GM12878 (cell line): ENCODE results near the gene CC2D1A. TPM values are rescaled to one million over a fixed set of nuclear protein-coding genes. Genes with fewer than 3 reads are reported as not detected.

Source experiments
- ATAC-seq: fragments of 200-7000 bp; cut with Tn5 transposase; 3 replicates; pipeline ENCODE4 v1.9.1; 2020; ENCODE audit warnings: mild to moderate bottlenecking, moderate library complexity
- BruUV-seq: library from RNA; stranded (reverse); fragments of 400-500 nt; replicated peaks from 2 replicates; lab custom pipeline; 2021; lab: Mats Ljungman, UMichigan
- CTCF ChIA-PET: fragments of 300-600 bp; sonication (Branson Sonifier 250); formaldehyde crosslinking; extraction: SDS; loops from one replicate; lab custom pipeline; 2021; ENCODE audit warnings: inconsistent platforms; lab: Yijun Ruan, JAX
- POLR2A ChIA-PET: fragments of 350-600 bp; formaldehyde crosslinking; extraction: SDS; loops from one replicate; lab custom pipeline; 2021; ENCODE audit warnings: inconsistent platforms; lab: Charles Lee
- RAD21 ChIA-PET: fragments of 300-600 bp; sonication (Branson Sonifier 250); formaldehyde crosslinking; loops from one replicate; lab custom pipeline; 2023; ENCODE audit warnings: antibody characterized with exemption; ENCODE audit not compliant: unreplicated experiment; lab: Charles Lee
- SMC1A ChIA-PET: fragments of 300-600 bp; sonication (Branson Sonifier 250); formaldehyde crosslinking; loops from one replicate; lab custom pipeline; 2023; ENCODE audit not compliant: unreplicated experiment, uncharacterized antibody; lab: Charles Lee
- DNase-seq: peaks from one replicate; pipeline ENCODE4 v3.0.0-alpha.2; 2011; ENCODE audit warnings: low read depth, low spot score
- FAIRE-seq: peaks from 3 replicates; lab custom pipeline; 2011; peaks lifted over from hg19 to GRCh38; lab: Jason Lieb, UNC
- H2AFZ ChIP-seq: 2 replicates; pipeline ENCODE4 v1.6.0; 2011; ENCODE audit warnings: low read depth, low read length, control low read depth; ENCODE audit not compliant: control insufficient read depth
- H3K27ac ChIP-seq: 2 replicates; pipeline ENCODE4 v1.5.1; 2011; ENCODE audit warnings: control low read depth; ENCODE audit not compliant: control insufficient read depth, insufficient read depth
- H3K27me3 ChIP-seq, 2 experiments: replicated peaks in 1 of 2; 2 replicates each; pipeline versions ENCODE4 v1.6.0 to v1.6.1; 2011; ENCODE audit warnings: low read length in 1 of 2; ENCODE audit not compliant: control insufficient read depth in 2 of 2, insufficient read depth in 2 of 2
- H3K36me3 ChIP-seq, 2 experiments: 2 replicates each; pipeline ENCODE4 v1.5.1; 2011; ENCODE audit warnings: low read length in 1 of 2; ENCODE audit not compliant: control insufficient read depth in 2 of 2, insufficient read depth in 2 of 2
- H3K4me1 ChIP-seq: 2 replicates; pipeline ENCODE4 v1.6.1; 2011; ENCODE audit warnings: mild to moderate bottlenecking, low read length, moderate library complexity, mixed read lengths; ENCODE audit not compliant: control insufficient read depth, insufficient read depth
- H3K4me2 ChIP-seq: 2 replicates; pipeline ENCODE4 v1.6.0; 2011; ENCODE audit warnings: control low read depth; ENCODE audit not compliant: control insufficient read depth, insufficient read depth
- H3K4me3 ChIP-seq: fragments of 200-600 bp; sonication (generic); 2 replicates; pipeline ENCODE4 v1.5.1; 2016
- H3K79me2 ChIP-seq: 2 replicates; pipeline ENCODE4 v1.6.0; 2011; ENCODE audit warnings: low read length; ENCODE audit not compliant: control insufficient read depth, insufficient read depth
- H3K9ac ChIP-seq: 2 replicates; pipeline ENCODE4 v1.8.0; 2011; ENCODE audit warnings: low read length, control low read depth, mixed read lengths; ENCODE audit not compliant: control insufficient read depth, insufficient read depth
- H3K9me3 ChIP-seq: replicated peaks from 3 replicates; pipeline ENCODE4 v1.5.1; 2011; ENCODE audit warnings: mild to moderate bottlenecking, low read length; ENCODE audit not compliant: control insufficient read depth, insufficient read depth
- H4K20me1 ChIP-seq: 2 replicates; pipeline ENCODE4 v1.6.0; 2011; ENCODE audit not compliant: control insufficient read depth, insufficient read depth
- ATF3 ChIP-seq: IDR thresholded peaks from 2 replicates; pipeline ENCODE4 v1.6.1; 2011; ENCODE audit warnings: low read depth, mild to moderate bottlenecking, low read length, moderate library complexity, borderline replicate concordance; ENCODE audit errors: extremely low read depth
- CBFB ChIP-seq: IDR thresholded peaks from 2 replicates; pipeline ENCODE4 v1.6.1; 2016; ENCODE audit warnings: antibody characterized with exemption, low read depth
- EZH2 ChIP-seq: IDR thresholded peaks from 2 replicates; pipeline ENCODE4 v1.6.1; 2012; ENCODE audit warnings: low read depth, mild to moderate bottlenecking, control low read depth, inconsistent platforms, low read length, borderline replicate concordance; ENCODE audit not compliant: control insufficient read depth
- IKZF1 ChIP-seq: fragments of 450-650 bp; conservative IDR thresholded peaks from 2 replicates; pipeline ENCODE4 v1.6.1; 2017; ENCODE audit warnings: antibody characterized with exemption, mild to moderate bottlenecking
- JUND ChIP-seq: IDR thresholded peaks from 2 replicates; pipeline ENCODE4 v1.6.1; 2012; ENCODE audit warnings: low read depth, mild to moderate bottlenecking, low read length, improper control_type of control experiment, moderate library complexity
- NFYA ChIP-seq: IDR thresholded peaks from 2 replicates; pipeline ENCODE4 v1.6.1; 2011; ENCODE audit warnings: low read depth, mild to moderate bottlenecking, low read length, improper control_type of control experiment, borderline replicate concordance
- RAD21 ChIP-seq: IDR thresholded peaks from 2 replicates; pipeline ENCODE4 v1.6.1; 2011; ENCODE audit warnings: mild to moderate bottlenecking, low read depth, low read length, moderate library complexity; ENCODE audit not compliant: insufficient read depth
- SP1 ChIP-seq: IDR thresholded peaks from one replicate; pipeline ENCODE4 v1.6.1; 2011; ENCODE audit warnings: low read depth, low read length
- TAF1 ChIP-seq: IDR thresholded peaks from 2 replicates; pipeline ENCODE4 v1.6.1; 2011; ENCODE audit warnings: mild to moderate bottlenecking, low read depth, low read length, borderline replicate concordance
- ZNF217 ChIP-seq: fragments of 450-650 bp; IDR thresholded peaks from 2 replicates; pipeline ENCODE4 v1.6.1; 2017; ENCODE audit warnings: antibody characterized with exemption, mild to moderate bottlenecking
- ZNF687 ChIP-seq: fragments of 450-650 bp; IDR thresholded peaks from 2 replicates; pipeline ENCODE4 v1.6.1; 2017; ENCODE audit warnings: mild to moderate bottlenecking, moderate library complexity
- WGBS: methylation state at CpG from one replicate; pipeline ENCODE4 v1.1.6; 2016; ENCODE audit warnings: low lambda C conversion rate; ENCODE audit not compliant: insufficient replicate concordance, insufficient coverage; ENCODE audit errors: missing lambda C conversion rate; 5-methylcytosine and 5-hydroxymethylcytosine counted together
- in situ Hi-C: fragments of 300-500 bp; cut with MboI; formaldehyde crosslinking; loops from 9 replicates; pipeline ENCODE4 v1.14.3; 2018; ENCODE audit warnings: mixed read lengths
- intact Hi-C: fragments of 100-400 bp; cut with micrococcal nuclease; formaldehyde crosslinking; loops from one replicate; pipeline ENCODE4 v1.14.2; 2022; ENCODE audit not compliant: unreplicated experiment
- polyA plus RNA-seq, 11 experiments: library from polyadenylated mRNA; depleted of rRNA in 4 of 11; unstranded in 6 of 11; stranded (reverse) in 5 of 11; fragments of >200 nt; fragmentation: Nextera tagmentation in 4 of 11; fragmentation: Illumina TruSeq in 1 of 11; extraction: Ambion mirVana in 4 of 11; extraction: Trizol in 1 of 11; gene quantifications; 1 replicate in 1 of 11; 2 replicates in 10 of 11; pipeline versions ENCODE4 v1.2.1 to v1.2.3, GENCODE V29; 2011 to 2016; ENCODE audit warnings: inconsistent platforms in 2 of 11, missing spikeins in 2 of 11, low read depth in 1 of 11
- total RNA-seq, 4 experiments: library from RNA; depleted of rRNA in 3 of 4; stranded (reverse); fragments of >200 nt in 3 of 4; fragmentation: Illumina TruSeq in 1 of 4; extraction: Trizol in 1 of 4; gene quantifications; 2 replicates each; pipeline versions ENCODE4 v1.2.1 to v1.2.3, GENCODE V29; 2013 to 2021
- TF ChIP-seq, protein P1 (sequence below): IDR thresholded peaks from 2 replicates; pipeline ENCODE4 v1.6.1; 2012; ENCODE audit warnings: improper control_type of control experiment, low read depth, low read length; ENCODE audit not compliant: insufficient replicate concordance

The CC2D1A gene
- total and polyA plus RNA-seq, 10 of the 15 experiments (the other 5 are each of a cell fraction or from before 2014, with no cell fraction given): 0.13 to 36.1 (median 16.1) TPM

- no peak for TF ChIP-seq RAD21
Observed at GRCh38 chr19:13923194-13923987, 17.4 kb downstream of the CC2D1A start (continued).

DNA sequence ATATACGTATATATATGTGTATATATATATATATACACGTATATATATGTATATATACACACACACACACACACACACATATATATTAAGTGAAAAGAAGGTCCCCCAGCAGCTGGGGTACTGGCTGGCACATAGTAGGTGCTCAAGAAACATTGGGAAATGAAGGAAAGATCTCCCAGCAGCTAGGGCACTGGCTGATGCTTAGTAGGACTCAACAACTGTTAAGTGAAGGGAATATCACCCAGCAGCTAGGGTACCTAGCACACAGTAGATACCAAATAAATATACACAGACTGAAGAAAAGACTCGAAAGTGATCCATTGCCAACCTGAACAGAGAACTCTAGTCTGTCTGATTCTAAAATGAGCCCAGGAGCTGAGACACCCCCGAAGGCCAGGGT, 20.0 kb downstream of the CC2D1A start:
- no TSS peak for BruUV-seq
- intact Hi-C loops: no loop called here
- no peak overlapping the region for H2AFZ ChIP-seq
- peaks cover 3 to 5% of the 10 kb centered on the region in 2 experiments; a peak in 3 of 4 replicates for H3K36me3 ChIP-seq
- H3K9me3 ChIP-seq: peaks cover 2% of the 10 kb centered on the region
- no peak overlapping the region for H3K9ac ChIP-seq
- no peak overlapping the region for H3K4me3 ChIP-seq
- H3K4me1 ChIP-seq: no peaks in the 10 kb centered on the region
- FAIRE-seq: no peak
- no peaks in the 10 kb centered on the region for H3K79me2 ChIP-seq
- H3K27ac ChIP-seq: no peak overlapping the region
- ChIA-PET SMC1A (interaction anchor here (1.2 to 1.4 kb wide), 3 partner anchors 13 to 117 kb away, joined by 3 read pairs; partner anchors contain the start of gene PODNL1), CTCF (interaction anchor here (0.6 kb wide), 1 partner anchor 200 kb away, joined by 4 read pairs; no protein-coding TSS in a partner anchor), POLR2A (no interaction called here), RAD21 (no interaction called here)
- DNase-seq: no peak
- in situ Hi-C loops: no loop called here
- no peaks in the 10 kb centered on the region for H3K27me3 ChIP-seq
- H3K4me2 ChIP-seq: no peak overlapping the region
- ATAC-seq: no peak
- no peaks in the 10 kb centered on the region for H4K20me1 ChIP-seq
- 46% methylated on average over 3 of the region's 4 CpGs for WGBS
- no peak for TF ChIP-seq IKZF1
- no peak for TF ChIP-seq ZNF687
- no peak for TF ChIP-seq ZNF217
- no peak for TF ChIP-seq TAF1
- no peak for TF ChIP-seq ATF3
- TF ChIP-seq EZH2: no peak
- no peak for TF ChIP-seq NFYA
- no peak for TF ChIP-seq CBFB
- TF ChIP-seq, protein P1, sequence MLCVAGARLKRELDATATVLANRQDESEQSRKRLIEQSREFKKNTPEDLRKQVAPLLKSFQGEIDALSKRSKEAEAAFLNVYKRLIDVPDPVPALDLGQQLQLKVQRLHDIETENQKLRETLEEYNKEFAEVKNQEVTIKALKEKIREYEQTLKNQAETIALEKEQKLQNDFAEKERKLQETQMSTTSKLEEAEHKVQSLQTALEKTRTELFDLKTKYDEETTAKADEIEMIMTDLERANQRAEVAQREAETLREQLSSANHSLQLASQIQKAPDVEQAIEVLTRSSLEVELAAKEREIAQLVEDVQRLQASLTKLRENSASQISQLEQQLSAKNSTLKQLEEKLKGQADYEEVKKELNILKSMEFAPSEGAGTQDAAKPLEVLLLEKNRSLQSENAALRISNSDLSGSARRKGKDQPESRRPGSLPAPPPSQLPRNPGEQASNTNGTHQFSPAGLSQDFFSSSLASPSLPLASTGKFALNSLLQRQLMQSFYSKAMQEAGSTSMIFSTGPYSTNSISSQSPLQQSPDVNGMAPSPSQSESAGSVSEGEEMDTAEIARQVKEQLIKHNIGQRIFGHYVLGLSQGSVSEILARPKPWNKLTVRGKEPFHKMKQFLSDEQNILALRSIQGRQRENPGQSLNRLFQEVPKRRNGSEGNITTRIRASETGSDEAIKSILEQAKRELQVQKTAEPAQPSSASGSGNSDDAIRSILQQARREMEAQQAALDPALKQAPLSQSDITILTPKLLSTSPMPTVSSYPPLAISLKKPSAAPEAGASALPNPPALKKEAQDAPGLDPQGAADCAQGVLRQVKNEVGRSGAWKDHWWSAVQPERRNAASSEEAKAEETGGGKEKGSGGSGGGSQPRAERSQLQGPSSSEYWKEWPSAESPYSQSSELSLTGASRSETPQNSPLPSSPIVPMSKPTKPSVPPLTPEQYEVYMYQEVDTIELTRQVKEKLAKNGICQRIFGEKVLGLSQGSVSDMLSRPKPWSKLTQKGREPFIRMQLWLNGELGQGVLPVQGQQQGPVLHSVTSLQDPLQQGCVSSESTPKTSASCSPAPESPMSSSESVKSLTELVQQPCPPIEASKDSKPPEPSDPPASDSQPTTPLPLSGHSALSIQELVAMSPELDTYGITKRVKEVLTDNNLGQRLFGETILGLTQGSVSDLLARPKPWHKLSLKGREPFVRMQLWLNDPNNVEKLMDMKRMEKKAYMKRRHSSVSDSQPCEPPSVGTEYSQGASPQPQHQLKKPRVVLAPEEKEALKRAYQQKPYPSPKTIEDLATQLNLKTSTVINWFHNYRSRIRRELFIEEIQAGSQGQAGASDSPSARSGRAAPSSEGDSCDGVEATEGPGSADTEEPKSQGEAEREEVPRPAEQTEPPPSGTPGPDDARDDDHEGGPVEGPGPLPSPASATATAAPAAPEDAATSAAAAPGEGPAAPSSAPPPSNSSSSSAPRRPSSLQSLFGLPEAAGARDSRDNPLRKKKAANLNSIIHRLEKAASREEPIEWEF: no peak
- TF ChIP-seq JUND: no peak
- TF ChIP-seq SP1: no peak
